ENCODE data around the gene GULP1. TPM values are rescaled to one million over a fixed set of nuclear protein-coding genes. Genes with fewer than 3 reads are reported as not detected.
"Not testable (repeated sequence)": the region's sequence is repeated elsewhere in the genome, so short reads cannot be mapped to it uniquely, and the experiment has no call there.

GULP1 gene
- total RNA-seq, 1 donor from 2014 or later: 11.1 TPM

- not testable (repeated sequence) for DNase-seq (ENCODE audit: low spot score)
Measured at GRCh38 chr2:188466078-188466477, 174.4 kb downstream of the GULP1 start.

- no peak for DNase-seq (ENCODE audit: low spot score)
Measured at GRCh38 chr2:188466761-188467160, 175.1 kb downstream of the GULP1 start.

- DNase-seq (ENCODE audit: low spot score): no peak
Measured at GRCh38 chr2:188471166-188471565, 179.5 kb downstream of the GULP1 start.

- no peak for DNase-seq (ENCODE audit: low spot score)
Measured at GRCh38 chr2:188473306-188473705, 181.6 kb downstream of the GULP1 start.

- DNase-seq (ENCODE audit: low spot score): no peak
Measured at GRCh38 chr2:188474316-188474715, 182.6 kb downstream of the GULP1 start.

GRCh38 chr2:188475945-188476344 lies 184.3 kb downstream of the GULP1 start:
- no peak for DNase-seq (ENCODE audit: low spot score)

GRCh38 chr2:188477564-188478103 lies 186.0 kb downstream of the GULP1 start:
- no peak for DNase-seq (ENCODE audit: low spot score)

GRCh38 chr2:188478724-188479123 lies 187.1 kb downstream of the GULP1 start:
- DNase-seq (ENCODE audit: low spot score): no peak

GRCh38 chr2:188481474-188481873 lies 189.8 kb downstream of the GULP1 start:
- no peak for DNase-seq (ENCODE audit: low spot score)

GRCh38 chr2:188485496-188485895 lies 193.8 kb downstream of the GULP1 start:
- no peak for DNase-seq (ENCODE audit: low spot score)

- no peak for DNase-seq (ENCODE audit: low spot score)
Measured at GRCh38 chr2:188492751-188493150, 201.1 kb downstream of the GULP1 start.

GRCh38 chr2:188494906-188495305 lies 203.2 kb downstream of the GULP1 start:
- DNase-seq (ENCODE audit: low spot score): no peak

DNA sequence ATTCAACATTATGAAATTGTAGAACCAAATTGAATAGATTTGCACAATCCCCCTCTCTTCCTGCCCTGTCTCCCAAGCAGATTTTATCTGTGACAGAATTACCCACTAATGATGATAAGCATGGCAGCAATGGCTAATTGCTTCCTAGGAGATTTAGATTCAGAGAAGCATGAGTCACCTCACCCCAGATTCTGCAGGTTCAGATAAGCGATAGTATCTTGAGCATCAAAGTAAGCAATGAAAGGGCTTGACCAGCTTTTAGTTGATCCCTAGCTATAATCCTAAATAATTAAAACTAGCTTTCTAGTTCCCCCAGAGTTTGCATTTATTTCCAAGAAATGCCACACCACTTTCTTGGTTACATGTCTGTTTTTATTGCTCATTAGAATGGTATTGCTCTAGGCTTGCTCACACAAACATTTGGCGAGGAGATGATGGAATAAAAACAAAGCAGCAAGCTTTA lies 204.3 kb downstream of the GULP1 start:
- no peak for DNase-seq (ENCODE audit: low spot score)

GRCh38 chr2:188497726-188498125 lies 206.1 kb downstream of the GULP1 start:
- DNase-seq (ENCODE audit: low spot score): no peak

GRCh38 chr2:188503975-188504374 lies 212.3 kb downstream of the GULP1 start:
- no peak for DNase-seq (ENCODE audit: low spot score)

DNA sequence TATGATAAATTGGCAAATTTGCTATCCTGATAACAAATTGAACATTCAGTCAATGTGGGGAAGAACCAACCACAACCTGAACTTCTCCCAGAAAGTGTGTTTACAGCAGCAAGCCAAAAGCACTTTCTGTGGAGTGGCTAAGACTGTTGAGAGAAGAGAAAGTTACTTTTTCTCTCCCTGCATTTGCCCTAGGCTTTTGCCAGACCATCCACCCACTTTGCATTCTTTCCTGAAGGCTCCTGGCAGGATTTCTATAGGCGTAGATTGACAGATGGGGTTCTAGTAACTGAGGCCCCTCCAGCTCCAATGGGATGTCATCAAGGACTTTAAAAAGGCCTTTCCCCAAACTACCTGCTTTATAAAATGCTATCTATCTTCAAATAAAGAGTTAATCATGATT lies 215.2 kb downstream of the GULP1 start:
- no peak for DNase-seq (ENCODE audit: low spot score)

- no peak for DNase-seq (ENCODE audit: low spot score)
Measured at GRCh38 chr2:188511346-188511745, 219.7 kb downstream of the GULP1 start.

DNA sequence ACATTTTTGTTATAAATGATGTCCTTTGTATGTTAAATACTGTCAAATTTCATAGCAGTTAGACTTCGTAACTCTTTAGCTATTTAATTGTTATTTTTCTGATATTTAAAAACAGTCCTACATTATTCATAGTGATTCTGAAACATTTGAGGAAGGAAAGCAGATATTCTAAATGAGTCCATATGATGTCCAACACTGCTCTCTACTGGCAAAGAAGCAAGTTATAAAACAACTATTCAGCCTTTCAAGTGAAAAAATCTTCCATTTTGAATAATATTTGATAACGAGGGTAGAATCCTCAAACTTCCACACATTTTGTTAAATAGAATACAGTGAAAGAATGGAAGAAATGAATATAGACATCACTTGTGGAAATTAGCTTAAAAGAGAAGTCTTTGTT lies 220.8 kb downstream of the GULP1 start:
- no peak for DNase-seq (ENCODE audit: low spot score)

GRCh38 chr2:188515918-188516317 lies 224.2 kb downstream of the GULP1 start:
- no peak for DNase-seq (ENCODE audit: low spot score)

DNA sequence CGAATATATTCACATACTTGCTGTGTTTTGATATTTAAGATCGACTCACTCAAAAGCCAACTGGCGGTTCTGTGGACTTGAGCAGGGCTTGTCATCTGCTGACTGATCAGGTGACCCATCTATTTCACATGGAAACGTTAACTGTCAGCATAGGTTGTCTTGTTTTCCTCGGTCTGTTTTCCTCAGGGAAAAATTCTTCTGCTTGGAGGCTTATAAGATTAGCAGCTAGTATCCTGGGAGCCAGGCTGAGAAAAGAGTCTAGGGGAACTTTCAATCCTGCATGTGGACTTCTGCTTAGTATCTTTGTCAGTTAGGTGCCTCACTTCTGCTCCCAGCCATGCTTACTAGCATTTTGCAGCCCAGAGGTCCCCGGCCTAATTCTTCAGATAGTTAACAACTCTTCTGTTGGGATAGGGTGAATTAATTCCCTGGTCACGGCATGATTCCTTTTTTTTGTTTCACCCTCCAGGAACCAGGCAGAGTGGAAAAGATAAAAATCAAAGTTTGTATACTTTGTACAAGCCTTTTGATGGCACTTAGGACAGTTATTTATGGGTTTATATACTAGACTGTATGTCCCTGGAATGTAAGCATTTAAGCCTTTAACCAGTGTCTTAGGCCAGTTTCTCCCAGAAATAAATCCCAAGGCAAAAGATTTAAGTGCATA lies 226.0 kb downstream of the GULP1 start:
- DNase-seq (ENCODE audit: low spot score): no peak

DNA sequence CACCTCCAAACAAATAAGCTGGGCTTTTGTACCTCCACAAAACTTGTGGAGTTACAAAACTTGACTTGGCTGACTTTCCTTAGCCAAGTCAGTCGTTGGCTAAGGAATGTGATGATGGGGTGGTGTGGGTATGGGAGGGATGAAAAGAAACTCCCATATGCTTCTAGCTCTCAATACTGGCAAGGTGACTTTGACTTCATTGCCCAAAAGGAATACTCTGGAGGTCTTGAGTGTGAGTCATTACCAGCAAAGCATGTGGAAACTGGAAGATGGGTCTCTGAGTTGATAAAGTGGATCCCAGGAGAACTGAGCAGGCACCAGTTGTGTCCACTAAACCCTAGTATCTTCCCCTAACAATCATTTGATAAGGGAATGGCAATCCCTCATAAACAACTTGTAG lies 226.7 kb downstream of the GULP1 start:
- no peak for DNase-seq (ENCODE audit: low spot score)

- no peak for DNase-seq (ENCODE audit: low spot score)
Measured at GRCh38 chr2:188519136-188519535, 227.5 kb downstream of the GULP1 start.

GRCh38 chr2:188522517-188522916 lies 230.8 kb downstream of the GULP1 start:
- no peak for DNase-seq (ENCODE audit: low spot score)

Data from mesenteric fat pad (tissue), 1 donor.